D341Med (cell line): ENCODE measurements around the gene TRMT61A.

ENCODE experiments used
- DNase-seq: peaks from one replicate; pipeline ENCODE4 v3.0.0; 2012; ENCODE audit warnings: low spot score

TRMT61A gene

GRCh38 chr14:103535891-103536565 lies 7.0 kb downstream of the TRMT61A start:
- DNase-seq, result no peak

- no peak for DNase-seq
These were observed 7.7 kb downstream of the TRMT61A start for GRCh38 chr14:103536693-103537092.

GRCh38 chr14:103537175-103537990 lies 8.4 kb downstream of the TRMT61A start:
- no peak for DNase-seq

GRCh38 chr14:103538291-103539055 lies 9.5 kb downstream of the TRMT61A start:
- no peak for DNase-seq

- DNase-seq, result no peak
These were observed 10.2 kb downstream of the TRMT61A start for GRCh38 chr14:103539056-103539825.

GRCh38 chr14:103540821-103541708 lies 12.1 kb downstream of the TRMT61A start:
- DNase-seq, result no peak

- no peak for DNase-seq
These were observed 13.0 kb downstream of the TRMT61A start for GRCh38 chr14:103541709-103542604.

GRCh38 chr14:103542605-103543088 lies 13.7 kb downstream of the TRMT61A start:
- DNase-seq, result no peak

- DNase-seq, result no peak
These were observed 14.1 kb downstream of the TRMT61A start for GRCh38 chr14:103543140-103543539.

- DNase-seq, result no peak
These were observed 14.9 kb downstream of the TRMT61A start for GRCh38 chr14:103543721-103544387.

GRCh38 chr14:103544388-103545218 lies 15.6 kb downstream of the TRMT61A start:
- no peak for DNase-seq

GRCh38 chr14:103545219-103545914 lies 16.4 kb downstream of the TRMT61A start:
- no peak for DNase-seq

- DNase-seq, result no peak
These were observed 17.1 kb downstream of the TRMT61A start for GRCh38 chr14:103545915-103546651.

- DNase-seq, result peak; percentile 92
These were observed 17.9 kb downstream of the TRMT61A start for GRCh38 chr14:103546652-103547454.

- peak; percentile 33 for DNase-seq
These were observed 18.5 kb downstream of the TRMT61A start for GRCh38 chr14:103547455-103547940.

- DNase-seq, result peak; percentile 29
These were observed 19.0 kb downstream of the TRMT61A start for GRCh38 chr14:103547941-103548462.
